HEK293 (cell line): ENCODE data around the gene CACNA1H.

ENCODE experiments used
- CTCF ChIP-seq: fragments of 450-650 bp; formaldehyde crosslinking; IDR thresholded peaks from 2 replicates; pipeline ENCODE4 v1.5.1; 2016; ENCODE audit warnings: missing biosample characterization, missing genetic modification characterization
- EGR2 ChIP-seq: fragments of 450-650 bp; formaldehyde crosslinking; IDR thresholded peaks from 2 replicates; pipeline ENCODE4 v1.5.1; 2016; ENCODE audit warnings: low read depth, missing biosample characterization, missing genetic modification characterization
- ZEB2 ChIP-seq: fragments of 450-650 bp; formaldehyde crosslinking; IDR thresholded peaks from 2 replicates; pipeline ENCODE4 v1.5.1; 2016; ENCODE audit warnings: missing biosample characterization, missing genetic modification characterization
- ZNF513 ChIP-seq: fragments of 450-650 bp; IDR thresholded peaks from 2 replicates; pipeline ENCODE4 v1.5.1; 2018; ENCODE audit warnings: missing biosample characterization, missing genetic modification characterization
- ZNF639 ChIP-seq: fragments of 450-650 bp; formaldehyde crosslinking; IDR thresholded peaks from 2 replicates; pipeline ENCODE4 v1.5.1; 2016; ENCODE audit warnings: missing biosample characterization, missing genetic modification characterization

- TF ChIP-seq ZNF513 (tag by site-specific recombination) = no peak
- no peak for TF ChIP-seq CTCF
- TF ChIP-seq EGR2 (tag by site-specific recombination) = no peak
- TF ChIP-seq ZNF639 (tag by site-specific recombination) = no peak
- no peak for TF ChIP-seq ZEB2 (tag by site-specific recombination)
Measured at GRCh38 chr16:1265826-1266225, 112.9 kb downstream of the CACNA1H start.
